H1 (cell line): ENCODE measurements around the gene ZNF672. TPM values are rescaled to one million over a fixed set of nuclear protein-coding genes. Genes with fewer than 3 reads are reported as not detected.

Experiments used
- CTCF ChIA-PET: fragments of 300-600 bp; sonication (Branson Sonifier 250); formaldehyde crosslinking; loops from one replicate; lab custom pipeline; 2021; ENCODE audit not compliant: partially characterized antibody; lab: Charles Lee
- POLR2A ChIA-PET: fragments of 300-600 bp; sonication (Branson Sonifier 250); formaldehyde crosslinking; loops from one replicate; lab custom pipeline; 2021; ENCODE audit warnings: inconsistent platforms; ENCODE audit not compliant: partially characterized antibody; lab: Charles Lee
- DNase-seq, 2 experiments: peaks; one replicate each; pipeline versions ENCODE4 v3.0.0 to v3.0.0-alpha.2; 2010 to 2022; ENCODE audit warnings: low spot score in 2 of 2, low read depth in 1 of 2, mixed read lengths in 1 of 2
- FAIRE-seq: peaks from 2 replicates; lab custom pipeline; 2011; peaks lifted over from hg19 to GRCh38; lab: Jason Lieb, UNC
- H2AFZ ChIP-seq: 2 replicates; pipeline ENCODE4 v1.8.1; 2012; ENCODE audit warnings: low read length, inconsistent platforms
- H2AK5ac ChIP-seq: 2 replicates; pipeline ENCODE4 v1.6.1; 2013; ENCODE audit warnings: low read depth, low read length
- H2BK120ac ChIP-seq: replicated peaks from 2 replicates; pipeline ENCODE3; 2013; ENCODE audit warnings: low read depth, low read length, inconsistent platforms
- H2BK12ac ChIP-seq: 2 replicates; pipeline ENCODE4 v1.6.1; 2013; ENCODE audit warnings: low read depth, low read length
- H2BK15ac ChIP-seq: 2 replicates; pipeline ENCODE4 v1.6.1; 2013; ENCODE audit warnings: low read length
- H2BK20ac ChIP-seq: 2 replicates; pipeline ENCODE4 v1.6.1; 2013; ENCODE audit warnings: low read length
- H2BK5ac ChIP-seq: 2 replicates; pipeline ENCODE4 v1.6.1; 2013; ENCODE audit warnings: low read depth, low read length
- H3K14ac ChIP-seq: 2 replicates; pipeline ENCODE4 v1.6.1; 2013; ENCODE audit warnings: inconsistent platforms; ENCODE audit not compliant: insufficient read length
- H3K18ac ChIP-seq: 2 replicates; pipeline ENCODE4 v1.6.1; 2013; ENCODE audit warnings: low read length; ENCODE audit errors: extremely low read depth
- H3K23ac ChIP-seq: 2 replicates; pipeline ENCODE4 v1.6.1; 2013; ENCODE audit warnings: inconsistent platforms; ENCODE audit not compliant: insufficient read length
- H3K23me2 ChIP-seq: 2 replicates; pipeline ENCODE4 v1.6.1; 2013; ENCODE audit warnings: low read depth, low read length
- H3K27ac ChIP-seq: 2 replicates; pipeline ENCODE4 v1.6.1; 2011; ENCODE audit warnings: low read depth, low read length, inconsistent platforms
- H3K27me3 ChIP-seq, 4 experiments: replicated peaks in 1 of 4; 1 replicate in 1 of 4; 2 replicates in 3 of 4; pipeline versions ENCODE4 v1.6.1 to v1.8.1; 2011 to 2013; ENCODE audit warnings: low read length in 3 of 4, mild to moderate bottlenecking in 3 of 4, inconsistent platforms in 2 of 4, mixed read lengths in 2 of 4, moderate library complexity in 1 of 4; ENCODE audit not compliant: control insufficient read depth in 3 of 4, insufficient read depth in 3 of 4; ENCODE audit errors: extremely low read depth in 1 of 4
- H3K36me3 ChIP-seq, 4 experiments: 2 replicates each; pipeline versions ENCODE4 v1.6.1 to v1.8.1; 2011 to 2013; ENCODE audit warnings: mild to moderate bottlenecking in 4 of 4, low read length in 3 of 4, moderate library complexity in 2 of 4, control low read depth in 1 of 4, inconsistent platforms in 1 of 4; ENCODE audit not compliant: insufficient read depth in 4 of 4, control insufficient read depth in 2 of 4
- H3K4ac ChIP-seq: replicated peaks from 2 replicates; pipeline ENCODE3; 2013; ENCODE audit warnings: low read length, low read depth, mixed read lengths, inconsistent platforms; ENCODE audit not compliant: insufficient read length
- H3K4me1 ChIP-seq, 4 experiments: replicated peaks in 1 of 4; 1 replicate in 1 of 4; 2 replicates in 3 of 4; pipeline versions ENCODE4 v1.6.1 to v1.8.1; 2011 to 2013; ENCODE audit warnings: low read length in 3 of 4, inconsistent platforms in 2 of 4, mixed read lengths in 1 of 4; ENCODE audit not compliant: insufficient read depth in 4 of 4, control insufficient read depth in 3 of 4
- H3K4me2 ChIP-seq, 2 experiments: 2 replicates each; pipeline versions ENCODE4 v1.6.1 to v1.8.1; 2011 to 2013; ENCODE audit warnings: low read depth in 2 of 2, low read length in 2 of 2, control low read depth in 1 of 2, inconsistent platforms in 1 of 2, mild to moderate bottlenecking in 1 of 2; ENCODE audit not compliant: insufficient read depth in 1 of 2
- H3K4me3 ChIP-seq, 4 experiments: fragments of 200-600, 300-600 bp in 1 of 4; sonication (generic), shearing (Covaris generic), sonication (Bioruptor Twin) in 1 of 4; 2 replicates each; pipeline versions ENCODE4 v1.5.1 to v1.8.1; 2011 to 2016; ENCODE audit warnings: low read length in 4 of 4, low read depth in 3 of 4, control low read depth in 2 of 4, inconsistent platforms in 2 of 4, mild to moderate bottlenecking in 2 of 4, mixed read lengths in 1 of 4, moderate library complexity in 1 of 4; ENCODE audit not compliant: insufficient read depth in 2 of 4; ENCODE audit errors: extremely low read depth in 1 of 4
- H3K56ac ChIP-seq: replicated peaks from 2 replicates; pipeline ENCODE3; 2013; ENCODE audit warnings: low read depth, mild to moderate bottlenecking, mixed read lengths, low read length, inconsistent platforms; ENCODE audit not compliant: insufficient read length
- H3K79me1 ChIP-seq: 2 replicates; pipeline ENCODE4 v1.6.1; 2013; ENCODE audit warnings: low read depth, low read length, control low read depth
- H3K79me2 ChIP-seq, 2 experiments: 2 replicates each; pipeline versions ENCODE4 v1.6.1 to v1.8.1; 2012 to 2013; ENCODE audit warnings: low read length in 2 of 2, mild to moderate bottlenecking in 2 of 2, inconsistent platforms in 1 of 2; ENCODE audit not compliant: insufficient read depth in 2 of 2, control insufficient read depth in 1 of 2
- H3K9ac ChIP-seq, 4 experiments: replicated peaks in 1 of 4; 1 replicate in 1 of 4; 2 replicates in 3 of 4; pipeline versions ENCODE4 v1.6.1 to v1.8.1; 2011 to 2013; ENCODE audit warnings: low read depth in 3 of 4, low read length in 3 of 4, control low read depth in 2 of 4, mild to moderate bottlenecking in 2 of 4, moderate library complexity in 2 of 4, inconsistent platforms in 1 of 4; ENCODE audit errors: extremely low read depth in 1 of 4
- H3K9me3 ChIP-seq, 2 experiments: 2 replicates each; pipeline versions ENCODE4 v1.6.1 to v1.8.1; 2012 to 2013; ENCODE audit warnings: mild to moderate bottlenecking in 2 of 2, moderate library complexity in 2 of 2, control low read depth in 1 of 2, inconsistent platforms in 1 of 2, low read depth in 1 of 2, low read length in 1 of 2, mixed read lengths in 1 of 2; ENCODE audit not compliant: insufficient read depth in 2 of 2
- H4K20me1 ChIP-seq, 2 experiments: replicated peaks in 1 of 2; 2 replicates each; pipeline versions ENCODE3 to v1.8.1; 2011 to 2013; ENCODE audit warnings: inconsistent platforms in 2 of 2, low read length in 2 of 2, mild to moderate bottlenecking in 1 of 2; ENCODE audit not compliant: insufficient read depth in 2 of 2, control insufficient read depth in 1 of 2
- H4K5ac ChIP-seq: 2 replicates; pipeline ENCODE4 v1.6.1; 2013; ENCODE audit warnings: low read length, low read depth, mixed read lengths, inconsistent platforms; ENCODE audit not compliant: insufficient read length
- H4K8ac ChIP-seq: 2 replicates; pipeline ENCODE4 v1.8.0; 2013; ENCODE audit warnings: mild to moderate bottlenecking, moderate library complexity, low read length, inconsistent platforms; ENCODE audit not compliant: insufficient read depth; ENCODE audit errors: extremely low read depth
- H4K91ac ChIP-seq: replicated peaks from 2 replicates; pipeline ENCODE3; 2013; ENCODE audit warnings: low read length, mixed read lengths, inconsistent platforms; ENCODE audit not compliant: insufficient read length
- BCL11A ChIP-seq, 2 experiments: IDR thresholded peaks; one replicate each; pipeline ENCODE4 v1.6.1; 2011; ENCODE audit warnings: low read depth in 2 of 2, low read length in 2 of 2, mild to moderate bottlenecking in 2 of 2
- CBX5 ChIP-seq: fragments of 300-800, 300-1000 bp; sonication (generic); IDR thresholded peaks from 2 replicates; pipeline ENCODE4 v1.7.1; 2016; ENCODE audit warnings: antibody characterized with exemption, low read length, low read depth
- CBX8 ChIP-seq: fragments of 300-800, 300-1000 bp; sonication (generic); IDR thresholded peaks from 2 replicates; pipeline ENCODE4 v1.7.1; 2016; ENCODE audit warnings: low read depth, low read length, borderline replicate concordance
- CHD2 ChIP-seq: IDR thresholded peaks from 2 replicates; pipeline ENCODE4 v1.6.1; 2012; ENCODE audit warnings: low read length, improper control_type of control experiment
- EP300 ChIP-seq, 2 experiments: IDR thresholded peaks; 1 replicate in 1 of 2; 2 replicates in 1 of 2; pipeline ENCODE4 v1.6.1; 2011 to 2012; ENCODE audit warnings: low read depth in 2 of 2, low read length in 2 of 2, mild to moderate bottlenecking in 2 of 2, borderline replicate concordance in 1 of 2, inconsistent platforms in 1 of 2, moderate library complexity in 1 of 2
- EZH2 ChIP-seq: fragments of 200-600 bp; sonication (generic); IDR thresholded peaks from 2 replicates; pipeline ENCODE4 v1.7.1; 2012; ENCODE audit warnings: low read depth, mild to moderate bottlenecking, moderate library complexity, low read length, inconsistent platforms; ENCODE audit not compliant: severe bottlenecking
- KDM1A ChIP-seq: fragments of 200-600, 300-600 bp; sonication (generic); IDR thresholded peaks from 2 replicates; pipeline ENCODE4 v1.7.1; 2016; ENCODE audit warnings: mild to moderate bottlenecking, low read length, borderline replicate concordance
- SAP30 ChIP-seq: fragments of 300-600 bp; sonication (generic); IDR thresholded peaks from 2 replicates; pipeline ENCODE4 v1.7.1; 2012; ENCODE audit warnings: low read length, moderate library complexity, mild to moderate bottlenecking, inconsistent platforms; ENCODE audit not compliant: insufficient read depth, insufficient replicate concordance
- SP1 ChIP-seq: IDR thresholded peaks from 2 replicates; pipeline ENCODE4 v1.6.1; 2011; ENCODE audit warnings: low read depth, low read length
- SRF ChIP-seq: IDR thresholded peaks from 2 replicates; pipeline ENCODE4 v1.6.1; 2011; ENCODE audit warnings: mild to moderate bottlenecking, low read depth, low read length, moderate library complexity
- SUZ12 ChIP-seq: fragments of 200-600 bp; sonication (generic); IDR thresholded peaks from 2 replicates; pipeline ENCODE4 v1.6.1; 2012; ENCODE audit warnings: mild to moderate bottlenecking, inconsistent platforms, low read length, moderate library complexity, mixed read lengths
- ZNF274 ChIP-seq: IDR thresholded peaks from 2 replicates; pipeline ENCODE4 v1.7.0; 2012; ENCODE audit warnings: low read length, borderline replicate concordance; ENCODE audit errors: extremely low read depth
- WGBS, 2 experiments: shearing (Covaris generic) in 1 of 2; methylation state at CpG; one replicate each; pipeline versions ENCODE4 v1.1.6 to v1.1.7; 2013 to 2015; ENCODE audit warnings: low lambda C conversion rate in 2 of 2, mixed read lengths in 2 of 2, inconsistent platforms in 1 of 2, low coverage in 1 of 2, missing lambda C conversion rate in 1 of 2; ENCODE audit not compliant: insufficient replicate concordance in 2 of 2, insufficient coverage in 1 of 2, insufficient read length in 1 of 2; ENCODE audit errors: extremely low coverage in 1 of 2, missing lambda C conversion rate in 1 of 2; 5-methylcytosine and 5-hydroxymethylcytosine counted together
- polyA plus RNA-seq, 7 experiments: library from polyadenylated mRNA; depleted of rRNA in 3 of 7; stranded (reverse) in 5 of 7; unstranded in 2 of 7; fragments of >200 nt in 5 of 7; fragments of 200-250 nt in 2 of 7; gene quantifications; 1 replicate in 5 of 7; 2 replicates in 1 of 7; 4 replicates in 1 of 7; pipeline versions ENCODE4 v1.2.1 to v1.2.3, GENCODE V29; 2011 to 2013; ENCODE audit warnings: missing spikeins in 2 of 7, mixed read lengths in 2 of 7
- total RNA-seq: library from RNA; stranded (reverse); fragmentation: NEBNext Ultra II Directional; extraction: Animal tissue kit (Norgen Biotek cat#: 25700); gene quantifications from 2 replicates; pipeline ENCODE4 v1.2.1, GENCODE V29; 2021
- TF ChIP-seq, protein P1 (sequence below): IDR thresholded peaks from 2 replicates; pipeline ENCODE4 v1.6.1; 2012; ENCODE audit warnings: inconsistent platforms

Gene ZNF672
- total and polyA plus RNA-seq, 2 of the 8 experiments (the other 6 are each of a cell fraction or from before 2014, with no cell fraction given): 30.7 to 40.4 TPM

- Histone ChIP-seq H4K20me1 (peaks cover 7 to 24% of the 10 kb centered on the region in 2 experiments), H3K9ac (no peak overlapping the region), H3K56ac (no peak overlapping the region), H3K4ac (no peak overlapping the region), H2BK120ac (no peak overlapping the region), H3K36me3 (peaks cover 10 to 41% (median 39%) of the 10 kb centered on the region in 4 experiments), H3K4me2 (no peak overlapping the region), H3K27ac (no peak overlapping the region), H3K9me3 (no peaks in the 10 kb centered on the region), H2AK5ac (no peak overlapping the region), H4K91ac (no peak overlapping the region), H3K27me3 (no peaks in the 10 kb centered on the region), H3K4me3 (no peak overlapping the region), H4K8ac (no peak overlapping the region), H3K79me1 (0 out of 2 replicates have a peak, but pooled peaks cover 2% of the 10 kb centered on the region), H2BK15ac (no peak overlapping the region), H3K4me1 (no peaks in the 10 kb centered on the region), H2BK20ac (no peak overlapping the region), H2BK12ac (no peak overlapping the region), H4K5ac (no peak overlapping the region), H3K23me2 (no peaks in the 10 kb centered on the region), H3K18ac (no peak overlapping the region), H2AFZ (no peak overlapping the region), H3K14ac (no peak overlapping the region), H2BK5ac (no peak overlapping the region), H3K79me2 (no peaks in the 10 kb centered on the region), H3K23ac (no peak overlapping the region)
- FAIRE-seq (no peak), DNase-seq (no peak)
- ChIA-PET CTCF (interaction anchor here (0.8 to 4.1 kb wide), 4 partner anchors 8 to 57 kb away, joined by 3 to 27 read pairs (median 4); no protein-coding TSS in a partner anchor), POLR2A (interaction anchor here (0.8 to 6.7 kb wide), 5 partner anchors 8 to 64 kb away, joined by 3 to 47 read pairs (median 4); partner anchors contain the start of genes ZNF672 and ZNF692)
- 97% methylated on average over 7 of the region's 9 CpGs; no CpG with 5 or more reads in 1 of the 2 experiments for WGBS, 2 experiments
- TF ChIP-seq EZH2 (no peak), ZNF274 (no peak), SP1 (no peak), SUZ12 (no peak), KDM1A (no peak), BCL11A (IDR thresholded peaks at IDR 0.05; ENCODE audit: low read depth in 2 of 2, low read length in 2 of 2) (no peak), CBX8 (no peak), SAP30 (no peak), CBX5 (no peak), EP300 (IDR thresholded peaks at IDR 0.05; ENCODE audit: borderline replicate concordance in 1 of 2, low read depth in 2 of 2, low read length in 2 of 2) (no peak), SRF (no peak), CHD2 (no peak)
- TF ChIP-seq, protein P1, sequence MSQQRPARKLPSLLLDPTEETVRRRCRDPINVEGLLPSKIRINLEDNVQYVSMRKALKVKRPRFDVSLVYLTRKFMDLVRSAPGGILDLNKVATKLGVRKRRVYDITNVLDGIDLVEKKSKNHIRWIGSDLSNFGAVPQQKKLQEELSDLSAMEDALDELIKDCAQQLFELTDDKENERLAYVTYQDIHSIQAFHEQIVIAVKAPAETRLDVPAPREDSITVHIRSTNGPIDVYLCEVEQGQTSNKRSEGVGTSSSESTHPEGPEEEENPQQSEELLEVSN: no peak
Observed at GRCh38 chr1:248850124-248850523, 12.1 kb downstream of the ZNF672 start.
